ENCODE results near the gene SPEN.
"Not testable (repeated sequence)": the region's sequence is repeated elsewhere in the genome, so short reads cannot be mapped to it uniquely, and the experiment has no call there.

The SPEN gene

DNA sequence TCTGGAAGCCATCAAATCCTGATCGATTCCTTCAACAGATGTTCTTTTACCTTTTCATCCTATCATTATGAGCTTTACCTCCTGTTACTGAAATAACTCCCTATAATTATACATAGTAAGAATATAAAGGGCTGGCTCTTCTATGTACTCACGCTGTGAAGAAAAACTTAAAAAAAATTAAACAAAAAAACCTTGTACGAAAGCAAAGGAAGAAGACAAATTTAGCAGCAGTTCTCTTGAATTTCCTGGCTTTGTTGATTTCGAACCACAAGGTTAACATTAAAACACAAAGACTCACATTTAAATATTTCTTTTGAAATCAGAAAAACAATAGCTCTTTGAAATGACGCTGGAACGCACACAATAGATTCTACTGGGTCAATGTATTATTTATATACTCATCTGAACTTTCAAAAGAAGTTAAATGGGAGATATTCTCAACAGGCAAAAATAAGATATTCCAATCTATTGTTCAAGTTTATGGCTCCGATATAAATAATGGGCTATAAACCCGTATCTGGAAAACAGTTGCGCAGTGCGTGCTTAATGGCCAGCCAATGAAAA, 13.6 kb upstream of the SPEN start:
- no peak for DNase-seq

DNA sequence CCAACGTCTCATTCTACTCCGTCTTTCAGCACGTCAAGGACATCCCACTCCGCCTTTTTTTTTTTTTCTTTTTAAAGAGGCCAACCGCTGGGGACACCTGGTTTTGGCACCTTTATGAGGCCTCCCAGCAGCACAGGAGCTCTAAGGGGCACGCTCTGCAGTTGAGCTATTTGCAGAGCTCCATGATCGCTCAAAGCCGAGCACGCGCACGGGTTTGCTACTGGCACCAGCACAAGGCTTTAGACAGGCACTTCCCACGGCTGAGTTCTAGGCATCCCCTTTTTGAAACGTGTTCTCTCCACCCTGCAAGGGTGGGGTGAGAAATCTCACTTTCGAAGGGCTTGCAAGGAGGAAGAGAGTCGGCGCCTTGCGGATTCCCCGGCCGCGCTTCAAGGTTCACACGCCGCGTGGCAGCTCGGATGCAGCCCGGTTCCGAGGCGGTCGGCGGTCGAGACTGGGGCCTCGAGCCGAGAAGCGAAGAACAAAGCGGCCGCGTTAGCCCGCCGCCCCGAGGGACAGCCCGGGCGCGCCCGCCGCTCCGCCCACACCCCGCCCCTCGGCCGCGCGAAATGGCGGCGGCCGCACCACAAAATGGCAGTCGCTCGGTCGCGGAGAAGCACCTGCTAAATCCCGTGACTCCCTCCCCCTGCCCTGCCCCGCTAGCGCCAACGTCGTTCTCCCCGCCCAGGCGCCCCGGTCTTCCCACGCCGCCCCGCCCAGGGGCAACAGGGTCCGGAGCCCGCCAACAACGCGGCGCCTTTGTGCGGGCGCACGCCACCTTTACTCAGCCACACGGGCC, 12.9 kb upstream of the SPEN start:
- peak; percentile 90 for DNase-seq

DNA sequence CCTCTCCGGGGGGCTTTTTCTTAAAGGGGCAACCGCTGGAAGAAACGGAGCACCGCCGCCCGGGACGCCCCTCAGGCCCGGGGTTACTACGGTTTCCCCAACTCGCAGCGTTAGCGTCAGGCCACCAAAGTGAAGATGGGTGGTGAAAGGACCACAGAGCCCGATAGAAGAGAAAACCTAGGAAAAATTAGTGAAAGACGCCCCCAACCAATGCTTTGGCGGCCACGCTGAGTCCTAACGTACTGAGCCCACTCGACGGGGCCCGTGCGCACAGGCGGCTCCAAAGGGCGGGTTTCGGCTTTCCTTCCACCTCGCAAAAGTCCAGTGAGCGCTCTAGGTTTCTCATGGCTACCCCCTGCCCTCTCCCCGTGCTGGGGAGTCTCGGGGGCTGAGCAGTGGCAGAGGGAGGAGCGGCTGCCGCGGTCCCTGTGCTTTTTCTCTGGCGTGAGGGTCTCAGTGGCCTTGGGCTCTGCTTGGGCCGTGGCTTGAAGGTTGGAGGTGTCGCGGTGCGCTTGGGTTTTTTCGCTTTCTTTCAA, 12.2 kb upstream of the SPEN start:
- no peak for DNase-seq

DNA sequence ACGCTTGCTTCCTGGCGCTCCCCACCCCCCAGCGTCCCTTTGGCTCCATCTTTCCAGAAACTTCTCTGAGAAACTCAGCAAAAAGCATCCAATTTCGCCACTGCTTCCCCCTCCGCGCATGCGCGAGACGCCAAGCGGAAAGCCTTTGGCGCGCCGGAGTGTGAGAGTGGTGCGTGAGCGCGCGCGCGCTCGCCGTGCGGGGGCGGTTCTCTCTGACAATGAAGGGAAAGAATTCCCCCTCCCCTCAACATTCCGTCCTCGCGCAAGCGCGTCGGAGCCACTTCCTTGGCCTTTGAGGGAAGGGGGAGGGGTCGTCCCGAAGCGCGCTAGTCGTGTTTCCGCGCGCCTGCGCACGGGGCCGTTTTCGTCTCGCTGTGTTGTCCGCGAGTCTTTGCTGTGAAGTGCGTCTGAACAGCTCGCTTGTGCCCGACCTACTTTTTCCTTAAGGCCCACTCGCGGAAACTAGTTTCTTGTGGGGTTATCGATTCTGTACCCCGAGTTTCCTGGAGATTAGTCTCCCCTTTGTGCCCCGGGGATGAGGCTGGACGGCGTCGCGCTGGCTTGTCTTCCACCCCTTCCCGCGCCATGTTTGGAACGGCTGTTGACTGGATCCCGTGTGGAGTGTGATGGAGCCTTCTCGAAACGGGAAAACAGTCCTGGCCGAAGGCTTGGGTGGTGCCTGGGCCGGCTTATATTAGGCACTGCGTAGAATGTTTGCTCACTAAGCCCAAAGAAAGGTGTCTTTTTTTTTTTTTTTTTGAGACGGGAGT, 11.6 kb upstream of the SPEN start:
- peak; percentile 100 for DNase-seq

DNA sequence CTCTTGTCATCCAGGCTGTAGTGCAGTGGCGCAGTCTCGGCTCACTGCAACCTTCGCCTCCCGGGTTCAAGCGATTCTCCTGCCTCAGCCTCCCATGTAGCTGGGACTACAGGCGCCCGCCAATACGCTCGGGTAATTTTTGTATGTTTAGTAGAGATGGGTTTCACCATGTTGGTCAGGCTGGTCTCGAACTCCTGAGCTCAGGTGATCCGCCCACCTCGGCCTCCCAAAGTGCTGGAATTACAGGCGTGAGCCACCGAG, 11.1 kb upstream of the SPEN start:
- DNase-seq = not testable (repeated sequence)

DNA sequence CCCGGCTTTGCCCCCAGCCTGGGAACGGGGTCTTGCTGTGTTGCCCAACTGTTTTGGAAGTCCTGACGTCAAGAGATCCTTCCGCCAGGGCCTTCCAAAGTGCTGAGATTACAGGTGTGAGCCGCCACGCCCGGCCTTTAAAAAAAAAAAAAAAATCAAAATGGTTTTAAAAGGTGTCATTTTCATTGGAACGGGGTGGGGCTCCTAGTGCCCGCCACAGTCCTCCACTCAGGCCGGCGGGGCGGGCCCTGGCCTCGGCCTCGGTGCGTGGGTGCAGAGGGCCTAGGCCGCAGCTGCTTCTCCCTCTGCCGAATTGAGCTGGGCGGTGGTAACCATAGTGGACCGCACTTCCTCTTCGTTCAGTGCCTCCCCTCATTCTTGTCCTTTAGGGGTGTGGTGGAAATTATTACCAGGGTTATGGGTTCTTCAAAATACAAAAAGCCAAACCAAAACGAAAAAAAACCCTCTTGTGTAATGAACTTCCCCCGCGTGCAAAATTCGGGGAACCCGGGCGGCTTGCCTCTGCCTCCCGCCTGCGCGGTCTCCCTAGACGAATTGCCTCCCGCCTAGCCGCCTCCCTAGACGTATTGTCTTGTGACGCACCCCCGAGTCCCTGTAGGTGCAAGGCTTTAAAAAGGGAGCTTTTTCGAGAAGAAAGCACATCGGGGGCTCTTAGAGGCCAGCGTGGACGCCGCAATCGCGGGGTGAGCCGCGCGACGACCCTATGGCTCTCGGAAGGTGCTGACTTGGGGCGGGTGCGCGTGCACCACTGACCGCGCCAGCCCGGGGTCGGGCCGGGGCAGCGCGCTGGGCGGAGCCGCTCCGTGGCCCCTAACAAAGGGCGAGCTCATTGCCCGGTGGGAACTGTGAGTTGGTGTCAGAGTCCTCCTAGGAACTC, 10.5 kb upstream of the SPEN start:
- DNase-seq = peak; percentile 47

DNA sequence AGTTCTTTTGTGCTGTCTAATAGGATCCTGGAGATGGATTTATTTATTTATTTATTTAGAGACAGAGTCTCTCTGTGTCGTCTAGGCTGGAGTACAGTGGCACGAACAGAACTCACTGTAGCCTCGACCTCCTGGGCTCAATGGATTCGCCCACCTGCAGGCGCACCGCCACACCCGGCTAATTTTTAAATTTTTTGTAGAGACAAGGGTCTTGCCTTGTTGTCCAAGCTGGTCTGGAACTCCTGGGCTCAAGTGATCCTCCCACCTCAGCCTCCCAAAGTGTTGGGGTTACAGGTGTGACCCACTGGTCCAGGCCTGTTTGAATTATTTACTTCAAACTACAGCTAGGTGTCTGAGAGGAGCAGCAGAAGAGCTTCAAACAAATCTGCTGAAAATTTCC, 9.6 kb upstream of the SPEN start:
- DNase-seq = no peak

DNA sequence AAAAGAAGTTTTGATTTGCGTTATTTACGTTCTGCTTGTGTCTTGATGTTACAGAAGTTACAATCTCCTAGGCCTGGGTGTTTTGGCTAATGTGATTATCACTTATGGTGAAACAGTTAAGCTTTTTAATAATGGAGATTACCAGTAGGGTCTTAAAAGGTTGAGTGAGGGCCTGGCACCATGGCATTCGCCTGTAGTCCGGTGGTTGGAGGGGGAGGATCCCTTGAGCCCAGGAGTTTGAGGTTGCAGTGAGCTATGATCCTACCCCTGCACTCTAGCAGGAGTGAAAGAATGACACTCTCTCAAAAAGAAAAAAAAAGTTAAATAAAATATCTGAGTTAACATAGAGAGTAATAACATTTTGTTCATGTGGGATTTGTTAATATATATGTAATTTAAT, 8.8 kb upstream of the SPEN start:
- no peak for DNase-seq

DNA sequence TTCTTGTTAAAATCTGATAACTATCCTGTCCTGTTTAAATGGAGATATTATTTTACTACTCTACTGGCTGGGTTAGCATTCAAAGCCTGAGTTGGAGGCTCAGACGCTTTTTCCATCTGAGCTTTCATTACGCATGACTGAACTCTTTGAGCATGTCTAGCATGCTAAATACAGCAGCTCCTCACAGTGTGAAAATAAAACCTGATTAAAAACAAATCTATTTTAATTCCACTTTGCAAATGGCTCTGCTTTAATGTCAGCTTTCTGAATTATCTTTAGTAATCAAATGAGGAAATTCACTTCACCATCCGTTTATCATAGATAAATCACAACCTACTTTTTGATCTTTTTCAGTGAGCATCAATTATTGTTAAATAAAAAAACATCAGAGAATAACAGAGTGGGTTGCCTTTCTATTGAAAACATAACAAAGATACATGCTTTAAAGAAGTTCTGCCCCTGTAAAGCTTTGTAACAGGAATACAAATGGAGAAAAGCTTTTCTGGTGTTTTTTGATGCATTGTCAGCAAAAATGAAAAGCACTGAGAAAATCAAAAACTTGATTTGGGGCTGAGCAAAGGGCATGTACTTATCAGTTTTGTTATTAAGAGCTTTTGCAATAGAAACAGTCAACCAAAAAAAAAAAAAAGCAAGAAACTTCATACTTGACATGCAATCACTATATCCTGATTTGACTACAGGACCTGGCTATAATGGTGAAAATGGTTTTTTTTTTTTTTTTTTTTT, 3.5 kb upstream of the SPEN start:
- no peak for DNase-seq

DNA sequence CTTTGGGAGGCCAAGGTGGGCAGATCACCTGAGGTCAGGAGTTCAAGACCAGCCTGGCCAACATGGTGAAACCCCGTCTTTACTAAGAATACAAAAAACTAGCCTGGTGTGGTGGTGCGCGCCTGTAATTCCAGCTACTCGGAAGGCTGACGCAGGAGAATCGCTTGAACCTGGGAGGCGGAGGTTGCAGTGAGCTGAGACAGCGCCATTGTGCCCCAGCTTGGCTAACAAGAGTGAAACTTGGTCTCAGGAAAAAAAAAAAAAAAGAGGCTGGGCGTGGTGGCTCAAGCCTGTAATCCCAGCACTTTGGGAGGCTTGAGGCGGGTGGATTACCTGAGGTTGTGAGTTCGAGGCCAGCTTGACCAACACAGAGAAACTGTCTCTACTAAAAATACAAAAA, 1.5 kb upstream of the SPEN start:
- DNase-seq = not testable (repeated sequence)

DNA sequence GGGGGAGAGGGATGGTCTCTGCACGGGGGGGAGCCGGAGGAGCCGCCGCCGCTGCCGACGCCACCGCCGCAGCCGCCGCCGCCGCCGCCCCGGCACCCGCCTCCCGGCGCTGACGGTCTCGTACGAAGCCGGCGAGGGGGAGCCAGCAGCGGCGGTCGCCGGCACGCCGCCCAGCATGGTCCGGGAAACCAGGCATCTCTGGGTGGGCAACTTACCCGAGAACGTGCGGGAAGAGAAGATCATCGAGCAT, 311 bp downstream of the SPEN start:
- no peak for DNase-seq

DNA sequence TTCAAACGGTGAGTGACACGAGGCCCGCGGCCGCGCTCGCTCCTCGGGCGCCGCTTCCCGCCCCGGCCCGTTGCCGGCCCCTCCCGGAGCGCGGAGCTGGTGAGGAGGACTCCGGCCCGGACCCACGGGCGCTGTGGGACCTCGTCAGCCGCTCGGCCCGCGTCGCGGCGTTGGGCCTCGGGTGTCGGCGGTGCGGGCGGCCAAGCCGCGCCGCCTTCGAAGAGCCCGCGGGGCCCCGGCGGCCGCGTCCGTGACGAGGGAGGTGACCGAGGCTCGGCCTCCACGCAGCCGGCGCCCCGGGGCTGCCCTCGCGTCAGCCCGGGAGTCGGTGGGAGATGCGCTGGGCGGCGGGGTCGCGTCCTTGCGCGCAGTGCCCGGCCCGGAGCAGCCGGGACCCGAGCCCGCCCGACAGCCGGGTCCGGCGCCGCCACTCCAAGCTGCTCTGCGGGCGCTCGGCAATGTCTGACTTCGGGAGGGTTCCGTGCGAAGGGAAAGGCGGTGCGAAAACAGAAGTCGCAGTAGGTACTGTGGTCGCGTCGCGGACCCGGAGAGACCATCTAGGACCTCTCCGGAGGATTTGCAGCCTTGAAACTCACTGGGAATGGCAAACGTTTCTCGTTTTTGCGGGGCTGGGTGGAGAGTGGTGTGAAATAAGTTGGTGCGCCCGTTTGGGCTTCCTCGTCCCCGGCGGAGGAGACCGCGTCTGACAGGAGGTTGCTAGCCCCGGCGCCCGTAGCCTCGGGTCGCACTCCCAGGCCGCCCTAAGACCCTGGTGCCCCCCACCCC, 829 bp downstream of the SPEN start:
- DNase-seq = peak; percentile 56

DNA sequence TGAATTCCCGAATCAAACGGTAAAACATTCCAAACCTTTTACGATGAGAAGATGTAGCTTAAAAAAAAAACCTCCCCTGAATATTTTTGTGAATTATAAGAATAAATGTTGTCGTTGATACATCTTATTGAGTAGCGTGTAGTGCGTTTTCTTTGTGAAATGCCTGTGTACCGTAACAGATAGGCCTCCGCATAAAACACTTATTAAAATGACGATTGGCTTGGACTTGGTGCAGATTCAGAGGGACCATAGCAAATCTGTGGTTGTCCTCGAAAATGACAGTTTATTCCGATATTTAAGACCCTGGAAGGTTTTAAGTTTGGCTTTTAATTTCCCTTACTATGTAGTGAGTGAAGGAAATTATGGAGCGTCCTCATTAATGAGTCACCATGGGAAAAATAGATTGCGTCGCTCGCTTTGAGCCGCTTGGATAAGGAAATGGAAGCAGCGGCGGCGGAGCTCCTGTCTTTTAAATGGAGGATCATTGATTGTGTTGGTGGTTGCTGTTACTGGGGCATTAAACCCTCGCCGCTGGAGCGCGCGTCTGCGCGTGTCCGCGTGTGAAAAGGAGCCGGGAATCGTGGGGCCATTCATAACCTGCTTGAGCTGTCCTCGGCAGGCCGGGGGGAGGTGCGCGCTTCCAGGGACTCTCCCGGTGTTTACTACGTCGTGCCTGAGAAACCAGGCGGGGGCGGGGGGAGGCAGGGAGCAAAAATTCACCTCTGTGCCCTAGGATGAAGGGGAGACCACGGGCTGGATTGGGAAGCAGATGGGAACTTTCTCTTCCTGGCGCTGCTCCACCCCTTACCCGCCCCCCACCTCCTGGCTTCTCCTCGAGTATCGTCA, 1.6 kb downstream of the SPEN start:
- peak; percentile 73 for DNase-seq

DNA sequence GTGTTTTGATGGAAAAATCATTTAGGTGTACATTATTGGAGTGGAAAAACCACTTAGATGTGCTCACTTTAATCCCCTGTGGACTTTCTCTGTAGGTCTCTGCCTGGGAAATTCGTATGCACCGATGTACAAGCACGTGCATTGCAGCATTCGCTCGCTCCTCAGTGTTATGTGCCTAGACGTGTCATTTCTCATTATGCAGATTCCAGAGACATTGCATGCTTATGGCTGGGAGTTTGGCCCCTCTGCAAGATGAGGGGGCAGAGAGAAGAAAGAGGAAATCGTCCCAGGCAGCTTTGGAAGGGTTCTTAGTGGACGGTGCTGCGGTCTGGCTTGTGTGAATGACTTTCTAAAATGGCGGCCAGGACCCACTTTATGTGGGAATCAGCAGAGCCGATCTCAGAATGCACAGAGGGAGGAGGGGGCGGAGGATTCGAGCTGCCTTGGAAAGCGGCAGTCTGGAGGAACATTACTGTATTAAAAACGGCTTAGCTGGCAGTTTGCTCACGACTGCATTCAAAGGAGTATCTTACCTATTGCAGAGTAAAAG, 2.3 kb downstream of the SPEN start:
- peak; percentile 33 for DNase-seq

DNA sequence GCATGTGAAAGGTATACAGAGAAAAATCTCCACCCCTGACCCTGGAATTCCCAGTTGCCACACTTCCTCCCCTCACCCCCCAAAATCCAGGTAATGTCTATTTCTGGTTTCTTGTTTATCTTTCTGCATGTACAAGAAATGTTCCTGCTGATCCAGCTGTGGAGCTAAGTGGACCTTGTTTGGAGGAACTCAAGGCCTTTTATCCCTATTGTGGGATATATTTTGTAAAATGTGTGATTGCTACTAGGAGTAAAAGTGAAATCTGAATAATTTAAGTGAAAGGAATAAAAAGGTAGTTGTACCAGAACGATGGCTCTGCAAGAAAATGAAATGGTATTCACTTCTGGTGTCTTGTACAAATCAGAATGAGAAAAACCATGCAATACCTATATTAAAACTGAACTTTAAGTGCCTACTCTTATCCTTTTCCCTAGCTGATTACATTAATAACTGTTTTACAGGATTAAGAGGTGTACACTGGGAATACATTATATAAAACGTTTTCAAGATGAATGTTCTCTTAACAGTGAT, 3.0 kb downstream of the SPEN start:
- no peak for DNase-seq

DNA sequence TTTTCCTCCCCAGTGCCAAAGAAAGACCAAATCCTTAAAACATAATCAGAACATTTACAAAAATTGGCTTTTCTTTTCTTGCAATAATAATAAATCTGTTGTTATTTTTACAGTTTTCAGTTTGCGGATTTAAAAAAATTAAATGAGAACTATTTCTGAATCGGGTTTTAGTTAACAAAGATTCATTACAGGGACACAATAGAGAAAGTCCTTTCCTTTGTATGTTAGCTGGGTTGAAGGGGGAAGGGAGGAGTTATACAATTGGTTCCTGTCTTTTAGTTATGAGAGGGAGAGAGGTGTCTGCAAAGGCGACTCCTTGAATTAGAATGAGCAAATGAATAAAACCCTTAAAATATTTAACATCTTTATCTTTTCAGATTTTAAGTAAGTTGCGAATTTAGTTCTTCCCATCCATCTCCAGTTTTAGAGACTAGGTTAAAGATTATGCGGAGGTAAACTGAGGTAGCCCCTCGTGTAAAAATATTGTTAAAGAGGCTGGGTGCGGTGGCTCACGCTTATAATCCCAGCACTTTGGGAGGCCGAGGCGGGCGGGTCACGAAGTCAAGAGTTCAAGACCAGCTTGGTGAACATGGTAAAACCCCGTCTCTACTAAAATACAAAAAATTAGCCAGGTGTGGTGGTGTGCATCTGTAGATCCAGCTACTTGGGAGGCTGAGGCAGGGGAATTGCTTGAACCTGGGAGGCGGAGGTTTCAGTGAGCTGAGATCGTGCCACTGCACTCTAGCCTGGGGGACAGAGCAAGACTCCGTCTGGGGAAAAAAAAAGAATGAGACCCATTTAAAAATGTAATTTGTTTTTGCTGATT, 3.9 kb downstream of the SPEN start:
- no peak for DNase-seq

DNA sequence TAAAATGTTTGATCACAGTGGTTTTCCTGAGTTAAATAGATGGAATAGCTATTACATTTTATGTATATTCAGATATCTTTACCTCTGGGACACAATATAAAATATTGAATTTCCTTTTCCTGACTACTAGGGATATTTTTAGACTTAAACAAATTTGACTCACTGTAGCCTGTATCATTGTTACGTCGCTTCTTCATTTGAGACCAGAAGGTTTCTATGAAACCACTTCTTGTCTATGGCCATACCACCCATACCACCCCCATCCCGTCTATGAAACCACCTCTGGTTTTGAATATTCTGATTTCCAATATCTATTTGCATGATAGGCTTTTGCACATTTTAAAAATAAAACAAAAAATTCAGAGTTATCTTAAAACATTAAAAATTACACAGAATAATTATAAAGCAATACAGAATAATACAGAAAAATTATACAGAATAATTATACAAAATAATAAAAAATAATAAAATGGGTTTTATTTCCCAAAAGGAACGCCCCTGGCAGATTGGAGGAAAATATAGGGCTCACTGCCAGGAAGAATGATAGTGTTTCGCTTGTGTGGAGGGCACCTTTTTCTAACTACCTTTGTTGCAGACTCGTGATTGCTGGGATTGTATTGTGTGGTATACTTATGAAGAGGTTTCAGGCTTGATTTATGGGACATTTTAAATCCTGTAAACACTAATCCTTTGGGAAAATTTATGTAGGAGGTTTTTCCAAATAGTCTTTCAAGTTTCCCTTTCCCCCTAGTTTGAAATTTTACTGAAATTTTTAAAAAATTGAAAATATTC, 4.7 kb downstream of the SPEN start:
- no peak for DNase-seq

DNA sequence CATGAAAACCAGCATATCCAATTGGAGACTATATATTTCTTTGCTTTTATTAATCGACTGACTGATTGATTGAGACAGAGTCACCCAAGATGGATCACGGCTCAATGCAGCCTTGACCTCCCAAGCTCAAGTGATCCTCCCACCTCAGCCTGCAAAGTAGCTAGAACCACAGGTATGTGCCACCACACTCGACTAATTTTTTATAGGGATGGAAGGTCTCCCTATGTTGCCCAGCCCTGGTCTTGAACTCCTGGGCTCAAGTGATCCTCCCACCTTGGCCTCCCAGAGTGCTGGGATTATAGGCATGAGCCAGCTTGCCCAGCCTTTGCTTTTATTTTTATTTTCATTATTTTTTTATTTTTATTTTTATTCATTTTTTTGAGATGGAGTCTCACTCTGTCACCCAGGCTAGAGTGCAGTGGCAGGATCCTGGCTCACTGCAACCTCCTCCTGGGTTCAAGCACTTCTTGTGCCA, 5.4 kb downstream of the SPEN start:
- DNase-seq = no peak

All from stimulated activated CD4-positive, alpha-beta T cell treated with anti-CD3 and anti-CD28 coated beads, Interleukin-4, amount 100 ng/mL, for 1 hour (primary cell).